Upper lobe of left lung (tissue), 4 donors: ENCODE results near the gene GPRC5C.

ENCODE experiments used
- CTCF ChIP-seq, 6 experiments: fragments of 450-650 bp in 4 of 6; fragments of 200-600 bp in 2 of 6; sonication (generic) in 2 of 6; IDR thresholded peaks; one replicate each; pipeline ENCODE4 v1.5.1; 2016 to 2019; ENCODE audit warnings: antibody characterized with exemption in 6 of 6
- POLR2AphosphoS5 ChIP-seq, 2 donors: sonication (generic); formaldehyde crosslinking; IDR thresholded peaks; one replicate each; pipeline ENCODE4 v1.5.1; 2017; ENCODE audit warnings: antibody characterized with exemption in 2 of 2

DNA sequence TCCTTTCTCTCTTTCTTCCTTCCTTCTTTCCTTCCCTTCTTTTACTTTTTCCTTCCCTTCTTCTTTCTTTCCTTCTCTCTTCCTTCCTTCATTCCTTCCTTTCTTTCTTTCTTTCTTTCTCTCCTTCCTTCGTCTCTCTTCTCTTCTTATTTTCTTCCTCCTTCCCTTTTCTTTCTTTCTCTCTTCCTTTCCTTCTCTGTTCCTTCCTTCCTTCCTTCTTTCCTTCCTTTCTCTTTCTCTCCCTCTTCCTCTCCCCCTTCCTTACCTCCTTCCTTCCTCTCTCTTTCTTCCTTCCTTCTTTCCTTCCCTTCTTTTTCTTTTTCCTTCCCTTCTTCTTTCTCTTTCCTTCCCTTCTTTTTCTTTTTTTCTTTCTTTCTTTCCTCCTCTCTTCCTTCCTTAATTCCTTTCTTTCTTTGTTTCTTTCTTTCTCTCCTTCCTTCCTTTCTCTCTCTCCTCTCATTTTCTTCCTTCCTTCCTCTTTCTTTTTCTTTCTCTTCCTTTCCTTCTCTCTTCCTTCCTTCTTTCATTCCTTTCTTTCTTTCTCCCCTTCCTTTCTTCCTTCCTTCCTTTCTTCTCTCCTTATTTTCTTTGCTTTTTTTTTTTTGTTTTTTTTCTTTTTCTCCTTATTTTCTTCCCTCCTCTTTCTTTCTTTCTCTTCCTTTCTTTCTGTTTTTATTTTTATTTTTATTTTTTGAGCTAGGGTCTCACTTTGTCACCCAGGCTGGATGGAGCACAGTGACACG lies 41.8 kb upstream of the GPRC5C start:
- no peak for TF ChIP-seq CTCF (IDR thresholded peaks at IDR 0.05)
- no peak for TF ChIP-seq POLR2AphosphoS5 (IDR thresholded peaks at IDR 0.05)
